GM21717 (cell line): ENCODE measurements around the gene GRAMD1B.

Source experiments
- ATAC-seq: cut with Tn5 transposase; IDR thresholded peaks from one replicate; pipeline ENCODE4 v1.9.1; 2021; ENCODE audit warnings: mild to moderate bottlenecking, moderate library complexity; ENCODE audit not compliant: unreplicated experiment

Gene GRAMD1B

GRCh38 chr11:123622576-123622975, 192.5 kb downstream of the GRAMD1B start:
- ATAC-seq = no peak

- ATAC-seq = no peak
Observed at GRCh38 chr11:123624974-123625373, 194.9 kb downstream of the GRAMD1B start.

GRCh38 chr11:123628936-123629683, 199.0 kb downstream of the GRAMD1B start:
- no peak for ATAC-seq

- no peak for ATAC-seq
Observed at GRCh38 chr11:123630126-123630608, 200.1 kb downstream of the GRAMD1B start.

- ATAC-seq = no peak
Observed at GRCh38 chr11:123640029-123640428, 210.0 kb downstream of the GRAMD1B start.

GRCh38 chr11:123640677-123641494, 210.8 kb downstream of the GRAMD1B start:
- peak; percentile 76 for ATAC-seq

- no peak for ATAC-seq
Observed at GRCh38 chr11:123641495-123641840, 211.4 kb downstream of the GRAMD1B start.

- ATAC-seq = no peak
Observed at GRCh38 chr11:123642435-123642834, 212.4 kb downstream of the GRAMD1B start.

- ATAC-seq = no peak
Observed at GRCh38 chr11:123645286-123645975, 215.4 kb downstream of the GRAMD1B start.

- ATAC-seq = no peak
Observed at GRCh38 chr11:123650901-123651300, 220.8 kb downstream of the GRAMD1B start.

GRCh38 chr11:123652599-123652998, 222.5 kb downstream of the GRAMD1B start:
- no peak for ATAC-seq

GRCh38 chr11:123653483-123653826, 223.4 kb downstream of the GRAMD1B start:
- no peak for ATAC-seq

GRCh38 chr11:123653827-123654565, 223.9 kb downstream of the GRAMD1B start:
- no peak for ATAC-seq

GRCh38 chr11:123654566-123655081, 224.6 kb downstream of the GRAMD1B start, which contains the start of gene SCN3B:
Gene SCN3B, minus strand, starts transcription at chr11:123654624. Its CDS starts 823 bp downstream, at chr11:123653801.
- no peak for ATAC-seq

GRCh38 chr11:123659311-123659710, 229.2 kb downstream of the GRAMD1B start:
- no peak for ATAC-seq

- peak; percentile 86 for ATAC-seq
Observed at GRCh38 chr11:123659965-123660364, 229.9 kb downstream of the GRAMD1B start.

GRCh38 chr11:123665306-123665705, 235.2 kb downstream of the GRAMD1B start:
- no peak for ATAC-seq

- no peak for ATAC-seq
Observed at GRCh38 chr11:123670081-123670480, 240.0 kb downstream of the GRAMD1B start.

GRCh38 chr11:123671534-123671933, 241.5 kb downstream of the GRAMD1B start:
- ATAC-seq = no peak

GRCh38 chr11:123672568-123672967, 242.5 kb downstream of the GRAMD1B start:
- no peak for ATAC-seq
